Pancreas (tissue), 10 donors: Measurements from ENCODE around the gene SLC34A3. TPM values are rescaled to one million over a fixed set of nuclear protein-coding genes. Genes with fewer than 3 reads are reported as not detected.
"Not testable (repeated sequence)": the region's sequence is repeated elsewhere in the genome, so short reads cannot be mapped to it uniquely, and the experiment has no call there.

Experiments
- ATAC-seq, 4 donors: fragments of 200-7000 bp; cut with Tn5 transposase; one replicate each; pipeline versions ENCODE4 v1.8.0 to v1.9.1; 2020; ENCODE audit warnings: mild to moderate bottlenecking in 4 of 4, moderate library complexity in 4 of 4
- DNase-seq, 6 donors: peaks; one replicate each; pipeline ENCODE4 v3.0.0-alpha.2; 2020
- FAIRE-seq: peaks from 2 replicates; lab custom pipeline; 2012; peaks lifted over from hg19 to GRCh38; lab: Jason Lieb, UNC
- H3K27ac ChIP-seq, 4 donors: fragments of 200-600 bp; sonication (generic); 1 replicate in 3 of 4; 2 replicates in 1 of 4; pipeline versions ENCODE4 v1.5.0 to v1.8.0; 2020
- H3K27me3 ChIP-seq, 4 donors: fragments of 200-600 bp; one replicate each; pipeline ENCODE4 v1.8.0; 2021
- H3K36me3 ChIP-seq, 3 donors: fragments of 200-600 bp; sonication (generic) in 1 of 3; one replicate each; pipeline versions ENCODE4 v1.5.0 to v1.8.0; 2020 to 2021
- H3K4me1 ChIP-seq, 3 donors: fragments of 200-600 bp; one replicate each; pipeline ENCODE4 v1.8.0; 2021
- H3K4me3 ChIP-seq, 4 donors: fragments of 200-600 bp; sonication (generic) in 2 of 4; one replicate each; pipeline versions ENCODE4 v1.5.0 to v1.8.0; 2020 to 2021
- H3K9me3 ChIP-seq, 4 donors: fragments of 200-600 bp; one replicate each; pipeline ENCODE4 v1.8.0; 2021
- WGBS, 2 donors: extraction: QIAGEN DNeasy Blood & Tissue Kit; methylation state at CpG; one replicate each; pipeline ENCODE4 v1.1.7; 2013; 5-methylcytosine and 5-hydroxymethylcytosine counted together
- intact Hi-C, 3 donors: fragments of 100-400 bp; cut with DNase I; formaldehyde crosslinking; loops; one replicate each; pipeline versions ENCODE4 v1.11.1 to v1.14.2; 2022
- polyA plus RNA-seq, 2 donors: library from polyadenylated mRNA; stranded (reverse); fragments of 200-250 nt; gene quantifications; one replicate each; pipeline ENCODE4 v1.2.3, GENCODE V29; 2013
- total RNA-seq, 6 donors: library from RNA; stranded (reverse); fragmentation: NEBNext Ultra II Directional in 4 of 6; extraction: Animal tissue kit (Norgen Biotek cat#: 25700) in 4 of 6; gene quantifications; one replicate each; pipeline versions ENCODE4 v1.2.1 to v1.2.4, GENCODE V29; 2021 to 2023
- TF ChIP-seq, protein P1 (sequence below), 4 donors: fragments of 200-600 bp; sonication (generic) in 3 of 4; IDR thresholded peaks; one replicate each; pipeline versions ENCODE4 v1.5.0 to v1.8.0; 2021; ENCODE audit warnings: antibody characterized with exemption in 4 of 4
- donor health status: healthy with polysubstance abuse.
- donor health status: DM: no; HTN: no; CAD: no; lungs with moderate emphysema.
- donor health status: DM: no; HTN: no; CAD: no.
- donor health status: control.
- donor health status: control.
- donor health status: Bipolar disorder and iron deficiency.
- donor health status: DM: yes; HTN: yes; CAD: no.
- donor health status: DM: no; HTN: no; CAD: no.
- donor health status: DM: no; HTN: no; CAD: no.
- donor health status: DM: yes; HTN: yes; CAD: no.

Gene SLC34A3
- total and polyA plus RNA-seq, 8 donors = 0.12 to 0.42 (median 0.20) TPM; not detected in 4

DNA sequence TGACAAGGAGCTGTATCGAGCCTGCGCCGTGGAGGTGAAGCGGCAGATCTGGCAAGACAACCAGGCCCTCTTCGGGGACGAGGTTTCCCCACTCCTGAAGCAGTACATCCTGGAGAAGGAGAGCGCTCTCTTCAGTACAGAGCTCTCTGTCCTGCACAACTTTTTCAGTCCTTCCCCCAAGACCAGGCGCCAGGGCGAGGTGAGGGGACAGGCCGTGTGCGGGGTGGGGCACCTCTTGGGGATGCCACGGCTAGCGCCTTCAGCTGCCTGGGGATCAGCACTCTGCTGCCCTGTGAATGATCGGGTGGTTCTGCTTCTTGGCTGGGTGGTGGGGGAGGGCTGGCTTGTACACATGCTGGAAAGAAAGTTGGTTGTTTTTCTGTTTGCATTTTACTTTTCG lies 26.2 kb downstream of the SLC34A3 start:
- ATAC-seq (no peak), FAIRE-seq (no peak), DNase-seq (no peak)
- intact Hi-C loops = no loop called here
- H3K4me1 ChIP-seq = peaks cover 3 to 17% (median 10%) of the 10 kb centered on the region in 3 donors
- no peaks in the 10 kb centered on the region for H3K27me3 ChIP-seq
- TF ChIP-seq, protein P1, sequence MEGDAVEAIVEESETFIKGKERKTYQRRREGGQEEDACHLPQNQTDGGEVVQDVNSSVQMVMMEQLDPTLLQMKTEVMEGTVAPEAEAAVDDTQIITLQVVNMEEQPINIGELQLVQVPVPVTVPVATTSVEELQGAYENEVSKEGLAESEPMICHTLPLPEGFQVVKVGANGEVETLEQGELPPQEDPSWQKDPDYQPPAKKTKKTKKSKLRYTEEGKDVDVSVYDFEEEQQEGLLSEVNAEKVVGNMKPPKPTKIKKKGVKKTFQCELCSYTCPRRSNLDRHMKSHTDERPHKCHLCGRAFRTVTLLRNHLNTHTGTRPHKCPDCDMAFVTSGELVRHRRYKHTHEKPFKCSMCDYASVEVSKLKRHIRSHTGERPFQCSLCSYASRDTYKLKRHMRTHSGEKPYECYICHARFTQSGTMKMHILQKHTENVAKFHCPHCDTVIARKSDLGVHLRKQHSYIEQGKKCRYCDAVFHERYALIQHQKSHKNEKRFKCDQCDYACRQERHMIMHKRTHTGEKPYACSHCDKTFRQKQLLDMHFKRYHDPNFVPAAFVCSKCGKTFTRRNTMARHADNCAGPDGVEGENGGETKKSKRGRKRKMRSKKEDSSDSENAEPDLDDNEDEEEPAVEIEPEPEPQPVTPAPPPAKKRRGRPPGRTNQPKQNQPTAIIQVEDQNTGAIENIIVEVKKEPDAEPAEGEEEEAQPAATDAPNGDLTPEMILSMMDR (IDR thresholded peaks at IDR 0.05) = no peak
- no peak overlapping the region for H3K27ac ChIP-seq
- WGBS, 2 donors = 88 to 90% methylated on average over 15 of the region's 15 CpGs
- no peaks in the 10 kb centered on the region for H3K36me3 ChIP-seq
- no peaks in the 10 kb centered on the region for H3K9me3 ChIP-seq
- H3K4me3 ChIP-seq = no peak overlapping the region

- H3K9me3 ChIP-seq, H3K4me3 ChIP-seq, H3K4me1 ChIP-seq, intact Hi-C loops, FAIRE-seq, H3K27me3 ChIP-seq, H3K27ac ChIP-seq, H3K36me3 ChIP-seq: not testable (repeated sequence)
- WGBS, 2 donors = 26 to 31% methylated on average over 14 to 15 of the region's 15 CpGs
- ATAC-seq (peak; percentile 33 to 47 (median 46)), DNase-seq (peak in 3 of 6 donors; percentile 35 to 61 (median 54))
- TF ChIP-seq, protein P1 (IDR thresholded peaks at IDR 0.05) = peak; percentile 25 to 45 (median 36)
These were observed 31.6 kb downstream of the SLC34A3 start for GRCh38 chr9:137262173-137262908.

- H3K27me3 ChIP-seq = no peaks in the 10 kb centered on the region
- peaks cover 0 to 5% (median 0%) of the 10 kb centered on the region in 3 donors for H3K36me3 ChIP-seq
- no peak overlapping the region for H3K4me3 ChIP-seq
- TF ChIP-seq, protein P1 (IDR thresholded peaks at IDR 0.05) = no peak
- 85 to 89% methylated on average over 24 of the region's 24 CpGs for WGBS, 2 donors
- no peak overlapping the region for H3K27ac ChIP-seq
- FAIRE-seq = no peak
- no peaks in the 10 kb centered on the region for H3K9me3 ChIP-seq
- no peaks in the 10 kb centered on the region for H3K4me1 ChIP-seq
- DNase-seq = peak in 2 of 6 donors; percentile 48 to 51
- intact Hi-C loops = no loop called here
- peak in 3 of 4 donors; percentile 8 to 15 (median 9) for ATAC-seq
These were observed 32.2 kb downstream of the SLC34A3 start for GRCh38 chr9:137262909-137263285.

GRCh38 chr9:137263506-137263905 lies 32.8 kb downstream of the SLC34A3 start:
- 79 to 84% methylated on average over 10 of the region's 10 CpGs for WGBS, 2 donors
- ATAC-seq = no peak

More at GRCh38 chr9:137263506-137263905, 32.8 kb downstream of the SLC34A3 start:
- intact Hi-C loops = no loop called here
- DNase-seq (peak in 1 of 6 donors; percentile 42), FAIRE-seq (no peak)
- no peaks in the 10 kb centered on the region for H3K27me3 ChIP-seq
- H3K4me3 ChIP-seq = no peak overlapping the region
- H3K9me3 ChIP-seq = no peaks in the 10 kb centered on the region
- H3K36me3 ChIP-seq = peaks cover 0 to 5% (median 0%) of the 10 kb centered on the region in 3 donors
- H3K4me1 ChIP-seq = peaks cover 2 to 3% (median 2%) of the 10 kb centered on the region in 3 donors
- TF ChIP-seq, protein P1 (IDR thresholded peaks at IDR 0.05) = no peak
- no peak overlapping the region for H3K27ac ChIP-seq
